ENCODE data around the gene PIGN. TPM values are rescaled to one million over a fixed set of nuclear protein-coding genes. Genes with fewer than 3 reads are reported as not detected.

PIGN gene
- total and polyA plus RNA-seq, 2 of the 8 experiments (the other 6 are each of a cell fraction or from before 2014, with no cell fraction given) = 20.9 to 26.3 TPM

- Histone ChIP-seq H4K20me1 (replicated peaks in 1 of 2; ENCODE audit: control insufficient read depth in 1 of 2, insufficient read depth in 2 of 2, low read length in 2 of 2) (no peaks in the 10 kb centered on the region), H3K4ac (replicated peaks; ENCODE audit: insufficient read length, low read depth, low read length) (no peak overlapping the region), H3K4me1 (replicated peaks in 1 of 4; ENCODE audit: control insufficient read depth in 3 of 4, insufficient read depth in 4 of 4, low read length in 3 of 4) (0 out of 7 replicates have a peak, but pooled peaks cover 0 to 3% (median 0%) of the 10 kb centered on the region in 4 experiments), H3K23ac (ENCODE audit: insufficient read length) (no peak overlapping the region), H3K14ac (ENCODE audit: insufficient read length) (no peak overlapping the region), H2BK15ac (ENCODE audit: low read length) (no peak overlapping the region), H2BK20ac (ENCODE audit: low read length) (no peak overlapping the region), H3K27me3 (replicated peaks in 1 of 4; ENCODE audit: control insufficient read depth in 3 of 4, extremely low read depth in 1 of 4, insufficient read depth in 3 of 4, low read length in 3 of 4) (no peaks in the 10 kb centered on the region), H4K8ac (ENCODE audit: extremely low read depth, insufficient read depth, low read length) (no peak overlapping the region), H2AK5ac (ENCODE audit: low read depth, low read length) (no peak overlapping the region), H2BK12ac (ENCODE audit: low read depth, low read length) (no peak overlapping the region), H3K9ac (replicated peaks in 1 of 4; ENCODE audit: extremely low read depth in 1 of 4, low read depth in 3 of 4, low read length in 3 of 4) (no peak overlapping the region), H3K79me1 (ENCODE audit: low read depth, low read length) (no peaks in the 10 kb centered on the region), H3K36me3 (ENCODE audit: control insufficient read depth in 2 of 4, insufficient read depth in 4 of 4, low read length in 3 of 4) (peaks cover 0 to 11% (median 5%) of the 10 kb centered on the region in 4 experiments; a peak in 3 of 8 replicates), H2BK5ac (ENCODE audit: low read depth, low read length) (no peak overlapping the region), H3K23me2 (ENCODE audit: low read depth, low read length) (no peaks in the 10 kb centered on the region), H3K27ac (ENCODE audit: low read depth, low read length) (no peak overlapping the region), H3K4me3 (ENCODE audit: extremely low read depth in 1 of 4, insufficient read depth in 2 of 4, low read depth in 3 of 4, low read length in 4 of 4) (no peak overlapping the region), H4K91ac (replicated peaks; ENCODE audit: insufficient read length, low read length) (no peak overlapping the region), H3K18ac (ENCODE audit: extremely low read depth, low read length) (no peak overlapping the region), H3K4me2 (ENCODE audit: insufficient read depth in 1 of 2, low read depth in 2 of 2, low read length in 2 of 2) (no peak overlapping the region), H2BK120ac (replicated peaks; ENCODE audit: low read depth, low read length) (no peak overlapping the region), H3K56ac (replicated peaks; ENCODE audit: insufficient read length, low read depth, low read length) (no peak overlapping the region), H3K9me3 (ENCODE audit: insufficient read depth in 2 of 2, low read depth in 1 of 2, low read length in 1 of 2) (peaks cover 28 to 39% of the 10 kb centered on the region in 2 experiments), H3K79me2 (ENCODE audit: control insufficient read depth in 1 of 2, insufficient read depth in 2 of 2, low read length in 2 of 2) (no peaks in the 10 kb centered on the region), H2AFZ (ENCODE audit: low read length) (no peak overlapping the region), H4K5ac (ENCODE audit: insufficient read length, low read depth, low read length) (no peak overlapping the region)
- DNase-seq (ENCODE audit: low read depth in 1 of 2, low spot score in 2 of 2) = no peak
- no peak for FAIRE-seq
- ChIA-PET CTCF (ENCODE audit: partially characterized antibody) (no interaction called here), POLR2A (ENCODE audit: partially characterized antibody) (no interaction called here)
- WGBS, 2 experiments (ENCODE audit: extremely low coverage in 1 of 2, insufficient coverage in 1 of 2, insufficient read length in 1 of 2, insufficient replicate concordance in 2 of 2, low coverage in 1 of 2, low lambda C conversion rate in 2 of 2, missing lambda C conversion rate in 1 of 2) = 91% methylated on average over 7 of the region's 7 CpGs; no CpG with 5 or more reads in 1 of the 2 experiments
- TF ChIP-seq TAF7 (optimal IDR thresholded peaks at IDR 0.05; ENCODE audit: borderline replicate concordance, low read depth, low read length) (no peak), TAF1 (IDR thresholded peaks at IDR 0.05; ENCODE audit: low read depth, low read length) (no peak), CREB1 (IDR thresholded peaks at IDR 0.05) (no peak)
- TF ChIP-seq, protein P1, sequence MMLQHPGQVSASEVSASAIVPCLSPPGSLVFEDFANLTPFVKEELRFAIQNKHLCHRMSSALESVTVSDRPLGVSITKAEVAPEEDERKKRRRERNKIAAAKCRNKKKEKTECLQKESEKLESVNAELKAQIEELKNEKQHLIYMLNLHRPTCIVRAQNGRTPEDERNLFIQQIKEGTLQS (IDR thresholded peaks at IDR 0.05; ENCODE audit: insufficient read depth, low read depth, low read length) = no peak
Measured at GRCh38 chr18:61998335-61998734, 188.5 kb downstream of the PIGN start.

Data from H1 (cell line).